ENCODE data around the gene C9orf153. TPM values are rescaled to one million over a fixed set of nuclear protein-coding genes. Genes with fewer than 3 reads are reported as not detected.

C9orf153 gene
- total and polyA plus RNA-seq, 2 of the 13 experiments (the other 11 are each of a cell fraction or from before 2014, with no cell fraction given), result 0.17 to 0.44 TPM

DNA sequence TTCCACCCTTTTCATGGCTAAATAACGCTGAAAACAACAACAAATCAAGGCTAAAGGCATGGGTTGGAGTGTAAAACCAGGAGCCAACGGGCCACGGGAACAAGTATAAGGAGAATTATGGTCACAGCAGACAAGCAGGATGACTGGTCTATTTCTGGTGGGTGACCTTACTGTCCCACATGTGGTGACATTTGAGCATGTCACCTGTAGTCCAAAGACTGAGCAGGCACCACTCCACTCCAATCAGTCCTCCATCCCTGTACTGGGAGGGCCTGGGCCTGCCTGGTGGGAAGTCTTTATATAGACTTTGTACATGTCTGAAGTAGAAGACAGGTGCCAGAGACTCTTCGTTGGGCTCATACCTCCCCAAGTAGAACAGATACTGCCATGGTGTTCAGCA lies 36.8 kb downstream of the C9orf153 start (continued):
- TF ChIP-seq ZNF577 (CRISPR knock-in tag; IDR thresholded peaks at IDR 0.05; ENCODE audit: borderline replicate concordance, low read depth), result no peak
- TF ChIP-seq ZNF12 (CRISPR knock-in tag; IDR thresholded peaks at IDR 0.05), result no peak
- no peak for TF ChIP-seq FOXA3 (CRISPR knock-in tag; IDR thresholded peaks at IDR 0.05)
- no peak for TF ChIP-seq ETV5 (CRISPR knock-in tag; IDR thresholded peaks at IDR 0.05; ENCODE audit: borderline replicate concordance)
- TF ChIP-seq ZNF773 (CRISPR knock-in tag; IDR thresholded peaks at IDR 0.05; ENCODE audit: borderline replicate concordance), result no peak
- no peak for TF ChIP-seq ZNF543 (CRISPR knock-in tag; IDR thresholded peaks at IDR 0.05)
- no peak for TF ChIP-seq BHLHE40 (IDR thresholded peaks at IDR 0.05; ENCODE audit: low read length)
- no peak for TF ChIP-seq HES4 (CRISPR knock-in tag; IDR thresholded peaks at IDR 0.05; ENCODE audit: borderline replicate concordance)

DNA sequence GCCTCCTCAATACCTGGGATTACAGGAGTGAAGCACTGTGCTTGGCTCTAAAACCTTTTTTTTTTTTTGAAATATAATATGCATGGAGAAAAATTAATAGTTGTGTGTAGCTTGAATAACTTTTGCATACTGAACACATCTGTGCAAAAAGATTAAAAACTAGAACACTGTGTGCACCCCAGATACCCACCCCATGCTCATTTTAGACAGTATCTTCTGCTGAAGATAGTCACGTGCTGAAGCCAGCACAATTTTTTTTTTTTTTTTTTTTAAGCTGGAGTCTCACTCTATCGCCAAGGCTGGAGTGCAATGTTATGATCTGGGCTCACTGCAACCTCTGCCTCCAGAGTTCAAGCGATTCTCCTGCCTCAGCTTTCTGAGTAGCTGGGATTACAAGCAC lies 39.9 kb downstream of the C9orf153 start:
- no TSS peak for BruUV-seq (replicated peaks)
- POLR2A ChIA-PET, result no interaction called here

More for the DNA sequence above, 39.9 kb downstream of the C9orf153 start:
- Histone ChIP-seq H3K27ac (ENCODE audit: extremely low read length, insufficient read depth, low read length) (no peak overlapping the region), H3K9me3 (ENCODE audit: low read length) (no peaks in the 10 kb centered on the region), H3K9ac (ENCODE audit: insufficient read depth, low read depth, low read length) (no peak overlapping the region), H3K4me2 (ENCODE audit: low read depth, low read length) (no peak overlapping the region), H3K4me1 (ENCODE audit: insufficient read depth, low read length) (no peaks in the 10 kb centered on the region), H3K27me3 (ENCODE audit: control insufficient read depth in 1 of 2, insufficient read depth in 2 of 2, low read length in 2 of 2) (peaks cover 0 to 9% of the 10 kb centered on the region in 2 experiments; a peak in 3 of 5 replicates), H2AFZ (ENCODE audit: low read length) (no peak overlapping the region), H3K79me2 (ENCODE audit: insufficient read depth, low read length) (no peaks in the 10 kb centered on the region), H3K36me3 (replicated peaks in 1 of 2; ENCODE audit: control insufficient read depth in 1 of 2, insufficient read depth in 2 of 2, low read length in 2 of 2) (no peaks in the 10 kb centered on the region), H3K4me3 (replicated peaks in 1 of 3; ENCODE audit: insufficient read depth in 1 of 3, low read depth in 2 of 3, low read length in 3 of 3) (no peak overlapping the region), H4K20me1 (ENCODE audit: insufficient read depth, low read length) (no peaks in the 10 kb centered on the region)
- FAIRE-seq, result no peak
- TF ChIP-seq, protein P1, sequence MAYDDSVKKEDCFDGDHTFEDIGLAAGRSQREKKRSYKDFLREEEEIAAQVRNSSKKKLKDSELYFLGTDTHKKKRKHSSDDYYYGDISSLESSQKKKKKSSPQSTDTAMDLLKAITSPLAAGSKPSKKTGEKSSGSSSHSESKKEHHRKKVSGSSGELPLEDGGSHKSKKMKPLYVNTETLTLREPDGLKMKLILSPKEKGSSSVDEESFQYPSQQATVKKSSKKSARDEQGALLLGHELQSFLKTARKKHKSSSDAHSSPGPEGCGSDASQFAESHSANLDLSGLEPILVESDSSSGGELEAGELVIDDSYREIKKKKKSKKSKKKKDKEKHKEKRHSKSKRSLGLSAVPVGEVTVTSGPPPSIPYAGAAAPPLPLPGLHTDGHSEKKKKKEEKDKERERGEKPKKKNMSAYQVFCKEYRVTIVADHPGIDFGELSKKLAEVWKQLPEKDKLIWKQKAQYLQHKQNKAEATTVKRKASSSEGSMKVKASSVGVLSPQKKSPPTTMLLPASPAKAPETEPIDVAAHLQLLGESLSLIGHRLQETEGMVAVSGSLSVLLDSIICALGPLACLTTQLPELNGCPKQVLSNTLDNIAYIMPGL (CRISPR knock-in tag; IDR thresholded peaks at IDR 0.05; ENCODE audit: borderline replicate concordance in 1 of 2, low read depth in 1 of 2), result no peak
- TF ChIP-seq ZNF788 (CRISPR knock-in tag; IDR thresholded peaks at IDR 0.05; ENCODE audit: borderline replicate concordance), result no peak
- no peak for TF ChIP-seq ZBTB38 (CRISPR knock-in tag; IDR thresholded peaks at IDR 0.05)
- no peak for TF ChIP-seq FOXP1 (IDR thresholded peaks at IDR 0.05)
- no peak for TF ChIP-seq FOXP1 (CRISPR knock-in tag; IDR thresholded peaks at IDR 0.05)
- no peak for ATAC-seq
- intact Hi-C loops (cut with micrococcal nuclease; ENCODE audit: unreplicated experiment), result no loop called here
- WGBS (ENCODE audit: low lambda C conversion rate), result 33% methylated on average over 3 of the region's 3 CpGs
- CTCF ChIA-PET (ENCODE audit: low intra/inter-chr PET ratio, low total read pairs), result no interaction called here
- in situ Hi-C loops (cut with HindIII; ENCODE audit: extremely low pct_ligation_motif_present, low pct_unique_long_range_greater_than_20kb), result no loop called here
- no peak for DNase-seq (ENCODE audit: low spot score)
